HuH-7 (cell line): ENCODE results near the gene USPL1.
"Not testable (repeated sequence)": the region's sequence is repeated elsewhere in the genome, so short reads cannot be mapped to it uniquely, and the experiment has no call there.

Experiments
- DNase-seq: peaks from one replicate; pipeline ENCODE4 v3.0.0; 2011; ENCODE audit warnings: low spot score

The USPL1 gene

GRCh38 chr13:30615866-30616541 lies 1.7 kb upstream of the USPL1 start:
- DNase-seq, result no peak

- peak; percentile 58 for DNase-seq
These were observed 799 bp upstream of the USPL1 start for GRCh38 chr13:30616927-30617314.

- no peak for DNase-seq
These were observed 638 bp downstream of the USPL1 start for GRCh38 chr13:30618186-30618929.

GRCh38 chr13:30618930-30619279 lies 1.2 kb downstream of the USPL1 start:
- DNase-seq, result no peak

- DNase-seq, result no peak
These were observed 2.0 kb downstream of the USPL1 start for GRCh38 chr13:30619731-30620130.

- no peak for DNase-seq
These were observed 3.2 kb downstream of the USPL1 start for GRCh38 chr13:30620941-30621340.

- no peak for DNase-seq
These were observed 4.8 kb downstream of the USPL1 start for GRCh38 chr13:30622551-30622950.

- DNase-seq, result no peak
These were observed 5.7 kb downstream of the USPL1 start for GRCh38 chr13:30623392-30623791.

- DNase-seq, result no peak
These were observed 6.9 kb downstream of the USPL1 start for GRCh38 chr13:30624630-30625029.

GRCh38 chr13:30629527-30629926 lies 11.8 kb downstream of the USPL1 start:
- DNase-seq, result no peak

GRCh38 chr13:30633861-30634260 lies 16.1 kb downstream of the USPL1 start:
- DNase-seq, result no peak

- no peak for DNase-seq
These were observed 17.1 kb downstream of the USPL1 start for GRCh38 chr13:30634838-30635237.

- no peak for DNase-seq
These were observed 20.6 kb downstream of the USPL1 start for GRCh38 chr13:30638301-30638700.

- DNase-seq, result no peak
These were observed 22.0 kb downstream of the USPL1 start for GRCh38 chr13:30639671-30640070.

- DNase-seq, result not testable (repeated sequence)
These were observed 23.5 kb downstream of the USPL1 start for GRCh38 chr13:30641173-30641572.

GRCh38 chr13:30645629-30646028 lies 27.9 kb downstream of the USPL1 start:
- no peak for DNase-seq

- DNase-seq, result no peak
These were observed 29.7 kb downstream of the USPL1 start for GRCh38 chr13:30647420-30647819.

GRCh38 chr13:30647824-30648521 lies 30.3 kb downstream of the USPL1 start:
- no peak for DNase-seq

- no peak for DNase-seq
These were observed 30.8 kb downstream of the USPL1 start for GRCh38 chr13:30648522-30649012.

GRCh38 chr13:30651648-30652047 lies 33.9 kb downstream of the USPL1 start:
- DNase-seq, result not testable (repeated sequence)

GRCh38 chr13:30652746-30653386 lies 35.1 kb downstream of the USPL1 start:
- no peak for DNase-seq

GRCh38 chr13:30654430-30654829 lies 36.7 kb downstream of the USPL1 start:
- no peak for DNase-seq

- no peak for DNase-seq
These were observed 38.5 kb downstream of the USPL1 start for GRCh38 chr13:30656178-30656577.
